CD4-positive, alpha-beta T cell (primary cell): ENCODE results near the gene KIAA1328. TPM values are rescaled to one million over a fixed set of nuclear protein-coding genes. Genes with fewer than 3 reads are reported as not detected.

ENCODE experiments used
- ATAC-seq: fragments of 200-7000 bp; cut with Tn5 transposase; one replicate; pipeline ENCODE4 v1.10.0; 2022; ENCODE audit warnings: mild to moderate bottlenecking; ENCODE audit not compliant: poor library complexity
- CTCF ChIA-PET: fragments of 350-600 bp; sonication (Branson Sonifier 250); formaldehyde crosslinking; loops from one replicate; lab custom pipeline; 2021; ENCODE audit warnings: antibody characterized with exemption, inconsistent platforms; lab: Charles Lee
- POLR2A ChIA-PET: fragments of 350-600 bp; sonication (Branson Sonifier 250); formaldehyde crosslinking; loops from one replicate; lab custom pipeline; 2021; ENCODE audit warnings: antibody characterized with exemption, inconsistent platforms; lab: Charles Lee
- DNase-seq, 14 experiments: peaks; one replicate each; pipeline ENCODE4 v3.0.0-alpha.2; 2013 to 2020; ENCODE audit warnings: mixed read lengths in 2 of 14
- H3K27ac ChIP-seq, 2 donors: one replicate each; pipeline versions ENCODE4 v1.5.1 to v1.7.0; 2013; ENCODE audit warnings: low read length in 2 of 2, low read depth in 1 of 2, mild to moderate bottlenecking in 1 of 2
- H3K27me3 ChIP-seq, 2 experiments: 1 replicate in 1 of 2; 2 replicates in 1 of 2; pipeline versions ENCODE4 v1.6.1 to v1.7.0; 2013; ENCODE audit warnings: low read length in 2 of 2, control low read depth in 1 of 2, mild to moderate bottlenecking in 1 of 2, moderate library complexity in 1 of 2; ENCODE audit not compliant: insufficient read depth in 2 of 2, control insufficient read depth in 1 of 2
- H3K36me3 ChIP-seq: one replicate; pipeline ENCODE4 v1.6.1; 2013; ENCODE audit warnings: low read length, control low read depth; ENCODE audit not compliant: insufficient read depth
- H3K4me1 ChIP-seq: one replicate; pipeline ENCODE4 v1.6.1; 2013; ENCODE audit warnings: low read length, control low read depth; ENCODE audit not compliant: insufficient read depth
- H3K4me3 ChIP-seq: one replicate; pipeline ENCODE4 v1.5.1; 2013; ENCODE audit warnings: mild to moderate bottlenecking, low read length, moderate library complexity
- H3K9me3 ChIP-seq, 2 experiments: 1 replicate in 1 of 2; 2 replicates in 1 of 2; pipeline versions ENCODE4 v1.6.1 to v1.7.0; 2013; ENCODE audit warnings: low read length in 2 of 2, mild to moderate bottlenecking in 2 of 2, control low read depth in 1 of 2, moderate library complexity in 1 of 2; ENCODE audit not compliant: control insufficient read depth in 1 of 2, insufficient read depth in 1 of 2
- H3K27ac Mint-ChIP-seq: one replicate; pipeline ENCODE4 v1.8.0; 2020; ENCODE audit warnings: mixed read lengths
- H3K27me3 Mint-ChIP-seq: one replicate; pipeline ENCODE4 v1.8.0; 2021; ENCODE audit warnings: mixed read lengths
- H3K36me3 Mint-ChIP-seq: one replicate; pipeline ENCODE4 v1.8.0; 2021; ENCODE audit warnings: low read depth, mixed read lengths
- H3K4me1 Mint-ChIP-seq: one replicate; pipeline ENCODE4 v1.8.0; 2021; ENCODE audit warnings: low read depth, mixed read lengths
- H3K4me3 Mint-ChIP-seq: one replicate; pipeline ENCODE4 v1.8.0; 2020; ENCODE audit warnings: mild to moderate bottlenecking, mixed read lengths
- H3K9me3 Mint-ChIP-seq: one replicate; pipeline ENCODE4 v1.8.0; 2020; ENCODE audit warnings: mixed read lengths
- intact Hi-C, 2 experiments: fragments of 100-400 bp; cut with DNase I in 1 of 2; cut with micrococcal nuclease in 1 of 2; formaldehyde crosslinking; loops; one replicate each; pipeline versions ENCODE4 v1.15.1 to v1.9.0; 2023 to 2025; cut with DNase I, micrococcal nuclease
- total RNA-seq, 174 experiments: library from RNA in 2 of 174; stranded (reverse) in 2 of 174; gene quantifications; one replicate each; pipeline ENCODE4 v1.2.3 and lab custom pipeline; 2021 to 2026
- TF ChIP-seq, protein P1 (sequence below): fragments of 200-600 bp; IDR thresholded peaks from one replicate; pipeline ENCODE4 v1.8.0; 2022; ENCODE audit warnings: antibody characterized with exemption, mild to moderate bottlenecking

KIAA1328 gene
- total RNA-seq, 2 experiments from 2014 or later, result 8.7 to 9.4 TPM

DNA sequence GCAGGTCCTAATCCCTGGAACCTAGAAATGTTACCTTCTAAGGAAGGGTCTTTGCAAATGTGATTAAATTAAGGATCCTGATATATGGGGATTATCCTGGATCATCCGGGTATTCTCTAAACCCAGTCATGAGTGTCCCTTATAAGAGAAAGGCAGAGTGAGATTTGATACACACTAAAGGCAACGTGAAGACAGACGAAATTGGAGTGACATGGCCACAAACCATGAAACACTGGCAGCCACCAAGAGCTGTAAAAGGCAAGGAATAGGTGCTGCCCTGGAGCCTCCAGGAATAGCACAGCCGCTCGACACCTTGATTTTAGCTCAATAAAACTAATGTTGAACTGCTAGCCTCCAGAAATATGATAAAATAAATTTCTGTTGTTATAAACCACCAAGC lies 45.1 kb upstream of the KIAA1328 start:
- no peaks in the 10 kb centered on the region for H3K27me3 Mint-ChIP-seq
- Histone ChIP-seq H3K27ac (no peak overlapping the region), H3K4me3 (no peak overlapping the region), H3K36me3 (peaks cover 2% of the 10 kb centered on the region), H3K27me3 (no peaks in the 10 kb centered on the region), H3K9me3 (peaks cover 0 to 3% of the 10 kb centered on the region in 2 experiments), H3K4me1 (no peaks in the 10 kb centered on the region)
- no peak overlapping the region for H3K27ac Mint-ChIP-seq
- ATAC-seq (no peak), DNase-seq (no peak)
- no peaks in the 10 kb centered on the region for H3K9me3 Mint-ChIP-seq
- no peaks in the 10 kb centered on the region for H3K4me1 Mint-ChIP-seq
- ChIA-PET POLR2A (no interaction called here), CTCF (no interaction called here)
- H3K4me3 Mint-ChIP-seq, result no peak overlapping the region
- TF ChIP-seq, protein P1, sequence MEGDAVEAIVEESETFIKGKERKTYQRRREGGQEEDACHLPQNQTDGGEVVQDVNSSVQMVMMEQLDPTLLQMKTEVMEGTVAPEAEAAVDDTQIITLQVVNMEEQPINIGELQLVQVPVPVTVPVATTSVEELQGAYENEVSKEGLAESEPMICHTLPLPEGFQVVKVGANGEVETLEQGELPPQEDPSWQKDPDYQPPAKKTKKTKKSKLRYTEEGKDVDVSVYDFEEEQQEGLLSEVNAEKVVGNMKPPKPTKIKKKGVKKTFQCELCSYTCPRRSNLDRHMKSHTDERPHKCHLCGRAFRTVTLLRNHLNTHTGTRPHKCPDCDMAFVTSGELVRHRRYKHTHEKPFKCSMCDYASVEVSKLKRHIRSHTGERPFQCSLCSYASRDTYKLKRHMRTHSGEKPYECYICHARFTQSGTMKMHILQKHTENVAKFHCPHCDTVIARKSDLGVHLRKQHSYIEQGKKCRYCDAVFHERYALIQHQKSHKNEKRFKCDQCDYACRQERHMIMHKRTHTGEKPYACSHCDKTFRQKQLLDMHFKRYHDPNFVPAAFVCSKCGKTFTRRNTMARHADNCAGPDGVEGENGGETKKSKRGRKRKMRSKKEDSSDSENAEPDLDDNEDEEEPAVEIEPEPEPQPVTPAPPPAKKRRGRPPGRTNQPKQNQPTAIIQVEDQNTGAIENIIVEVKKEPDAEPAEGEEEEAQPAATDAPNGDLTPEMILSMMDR, result no peak
- intact Hi-C loops, result no loop called here
- peaks cover 32% of the 10 kb centered on the region for H3K36me3 Mint-ChIP-seq

GRCh38 chr18:36786686-36787085 lies 42.2 kb upstream of the KIAA1328 start:
- ChIA-PET POLR2A (no interaction called here), CTCF (no interaction called here)
- TF ChIP-seq, protein P1, result no peak
- no peaks in the 10 kb centered on the region for H3K27me3 ChIP-seq
- H3K4me3 ChIP-seq, result no peak overlapping the region
- no peak overlapping the region for H3K27ac ChIP-seq
- peaks cover 61% of the 10 kb centered on the region for H3K36me3 Mint-ChIP-seq
- H3K27ac Mint-ChIP-seq, result no peak overlapping the region
- intact Hi-C loops, result no loop called here
- ATAC-seq, result no peak
- DNase-seq, result no peak
- no peaks in the 10 kb centered on the region for H3K4me1 Mint-ChIP-seq
- H3K27me3 Mint-ChIP-seq, result no peaks in the 10 kb centered on the region
- H3K36me3 ChIP-seq, result peaks cover 7% of the 10 kb centered on the region
- no peaks in the 10 kb centered on the region for H3K4me1 ChIP-seq
- H3K9me3 Mint-ChIP-seq, result peaks cover 7% of the 10 kb centered on the region
- H3K9me3 ChIP-seq, result peaks cover 0 to 3% of the 10 kb centered on the region in 2 experiments
- H3K4me3 Mint-ChIP-seq, result no peak overlapping the region

DNA sequence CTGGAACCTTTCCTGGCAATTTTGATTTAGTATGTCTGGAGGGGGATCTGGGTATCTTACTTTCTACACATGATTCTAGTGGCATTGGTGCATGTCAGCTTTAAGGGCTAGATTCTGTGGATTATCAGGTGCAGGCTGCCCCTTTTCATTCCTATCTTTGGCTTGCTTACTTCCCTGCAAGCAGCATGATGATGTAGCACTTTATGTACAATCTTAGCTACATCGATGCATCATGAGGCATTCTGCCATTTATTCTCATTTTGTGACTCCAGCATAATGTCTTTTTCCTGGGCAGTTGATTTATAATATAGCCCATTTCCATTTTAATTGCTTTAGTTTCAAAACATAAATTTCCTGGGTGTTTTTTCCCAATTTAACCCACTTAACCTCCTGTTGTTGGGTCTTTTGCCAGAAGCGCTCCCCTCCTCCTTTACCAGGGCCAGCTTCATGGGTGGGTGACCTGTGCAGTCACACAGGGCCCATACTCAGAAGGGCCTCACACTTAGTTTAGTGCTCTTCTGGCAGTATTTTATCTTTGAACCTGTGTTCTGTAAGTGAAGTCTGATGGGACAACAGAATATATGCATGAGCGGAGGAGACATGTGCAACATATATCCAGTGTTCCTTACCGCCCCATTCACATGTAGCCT lies 36.2 kb upstream of the KIAA1328 start:
- TF ChIP-seq, protein P1, result no peak
- no peaks in the 10 kb centered on the region for H3K9me3 ChIP-seq
- intact Hi-C loops, result no loop called here
- no peak overlapping the region for H3K4me3 Mint-ChIP-seq
- no peak overlapping the region for H3K27ac ChIP-seq
- ATAC-seq (no peak), DNase-seq (no peak)
- no peak overlapping the region for H3K4me3 ChIP-seq
- H3K4me1 ChIP-seq, result no peaks in the 10 kb centered on the region
- H3K27me3 ChIP-seq, result no peaks in the 10 kb centered on the region
- H3K36me3 Mint-ChIP-seq, result peaks cover 99% of the 10 kb centered on the region
- CTCF ChIA-PET, result interaction anchor here (0.6 kb wide), 1 partner anchor 30 kb away, joined by 3 read pairs; no protein-coding TSS in a partner anchor
- no peaks in the 10 kb centered on the region for H3K27me3 Mint-ChIP-seq
- POLR2A ChIA-PET, result no interaction called here
- no peak overlapping the region for H3K27ac Mint-ChIP-seq
- no peaks in the 10 kb centered on the region for H3K4me1 Mint-ChIP-seq
- H3K9me3 Mint-ChIP-seq, result peaks cover 7% of the 10 kb centered on the region
- peaks cover 27% of the 10 kb centered on the region for H3K36me3 ChIP-seq
